ENCODE data around the gene BHLHE40.
"Not testable (repeated sequence)": the region's sequence is repeated elsewhere in the genome, so short reads cannot be mapped to it uniquely, and the experiment has no call there.

BHLHE40 gene

GRCh38 chr3:4979428-4980228 is at the start of gene BHLHE40:
Gene BHLHE40, plus strand, starts transcription at chr3:4979437. Its CDS starts 282 bp downstream, at chr3:4979719.
- no peak for DNase-seq

- DNase-seq, result no peak
These were observed 48.7 kb upstream of the BHLHE40 start for GRCh38 chr3:4930501-4930900.

GRCh38 chr3:4934050-4934449 is 45.2 kb upstream of the BHLHE40 start:
- no peak for DNase-seq

- no peak for DNase-seq
These were observed 43.9 kb upstream of the BHLHE40 start for GRCh38 chr3:4935347-4935746.

- DNase-seq, result no peak
These were observed 42.1 kb upstream of the BHLHE40 start for GRCh38 chr3:4936982-4937614.

- DNase-seq, result no peak
These were observed 40.8 kb upstream of the BHLHE40 start for GRCh38 chr3:4938281-4938982.

GRCh38 chr3:4939276-4939675 is 40.0 kb upstream of the BHLHE40 start:
- DNase-seq, result no peak

- DNase-seq, result no peak
These were observed 38.3 kb upstream of the BHLHE40 start for GRCh38 chr3:4940985-4941384.

- no peak for DNase-seq
These were observed 35.7 kb upstream of the BHLHE40 start for GRCh38 chr3:4943549-4943948.

GRCh38 chr3:4945324-4945723 is 33.9 kb upstream of the BHLHE40 start:
- DNase-seq, result no peak

- DNase-seq, result no peak
These were observed 32.2 kb upstream of the BHLHE40 start for GRCh38 chr3:4947028-4947427.

- no peak for DNase-seq
These were observed 30.8 kb upstream of the BHLHE40 start for GRCh38 chr3:4948395-4948794.

- no peak for DNase-seq
These were observed 30.2 kb upstream of the BHLHE40 start for GRCh38 chr3:4949004-4949403.

- DNase-seq, result no peak
These were observed 29.6 kb upstream of the BHLHE40 start for GRCh38 chr3:4949659-4950058.

- no peak for DNase-seq
These were observed 28.9 kb upstream of the BHLHE40 start for GRCh38 chr3:4950351-4950784.

GRCh38 chr3:4950948-4951347 is 28.3 kb upstream of the BHLHE40 start:
- no peak for DNase-seq

GRCh38 chr3:4953119-4953518 is 26.1 kb upstream of the BHLHE40 start:
- no peak for DNase-seq

GRCh38 chr3:4954256-4955000 is 24.8 kb upstream of the BHLHE40 start:
- no peak for DNase-seq

- DNase-seq, result no peak
These were observed 23.1 kb upstream of the BHLHE40 start for GRCh38 chr3:4956099-4956498.

GRCh38 chr3:4956738-4957137 is 22.5 kb upstream of the BHLHE40 start:
- no peak for DNase-seq

GRCh38 chr3:4957978-4958377 is 21.3 kb upstream of the BHLHE40 start:
- DNase-seq, result no peak

- DNase-seq, result no peak
These were observed 20.1 kb upstream of the BHLHE40 start for GRCh38 chr3:4959180-4959579.

- DNase-seq, result not testable (repeated sequence)
These were observed 17.4 kb upstream of the BHLHE40 start for GRCh38 chr3:4961865-4962264.

Measured in activated naive CD4-positive, alpha-beta T cell treated with anti-CD3 and anti-CD28 coated beads, Interleukin-2, amount 50 U/mL, for 16 hours (primary cell).